Activated T-helper 1 cell treated with anti-CD3 and anti-CD28 coated beads, Interleukin-12 subunit alpha, Interleukin-12 subunit beta, Interleukin-2, Interleukin-4 antibody, amounts not matched to agents 30 ng/mL and 10 ng/mL and 1 ng/mL, durations not matched to agents 14 hours and 24 hours and 36 hours (primary cell): ENCODE measurements around the gene CCDC7. TPM values are rescaled to one million over a fixed set of nuclear protein-coding genes. Genes with fewer than 3 reads are reported as not detected.
"Not testable (repeated sequence)": the region's sequence is repeated elsewhere in the genome, so short reads cannot be mapped to it uniquely, and the experiment has no call there.

Source experiments
- DNase-seq: peaks from one replicate; pipeline ENCODE4 v3.0.0; 2021; ENCODE audit warnings: low spot score
- H3K27ac Mint-ChIP-seq: one replicate; pipeline ENCODE4 v1.8.0; 2021; ENCODE audit warnings: mild to moderate bottlenecking, mixed read lengths
- H3K27me3 Mint-ChIP-seq: one replicate; pipeline ENCODE4 v1.8.0; 2022; ENCODE audit warnings: mild to moderate bottlenecking, moderate library complexity, mixed read lengths; ENCODE audit not compliant: insufficient read depth
- H3K36me3 Mint-ChIP-seq: one replicate; pipeline ENCODE4 v1.8.0; 2021; ENCODE audit warnings: low read depth, mixed read lengths
- H3K4me1 Mint-ChIP-seq: one replicate; pipeline ENCODE4 v1.8.0; 2021; ENCODE audit warnings: low read depth, mixed read lengths
- H3K4me3 Mint-ChIP-seq: one replicate; pipeline ENCODE4 v1.8.0; 2021; ENCODE audit warnings: mild to moderate bottlenecking, moderate library complexity, mixed read lengths
- H3K9me3 Mint-ChIP-seq: one replicate; pipeline ENCODE4 v1.8.0; 2021; ENCODE audit warnings: mixed read lengths
- intact Hi-C: fragments of 100-400 bp; cut with micrococcal nuclease; formaldehyde crosslinking; loops from one replicate; pipeline ENCODE4 v1.15.1; 2024
- total RNA-seq: library from RNA; stranded (reverse); gene quantifications from 2 replicates; pipeline ENCODE4 v1.2.3, GENCODE V29; 2022

The CCDC7 gene
- total RNA-seq, 1 donor from 2014 or later, result 9.0 TPM

GRCh38 chr10:32538256-32538655, 92.3 kb downstream of the CCDC7 start:
- Mint-ChIP-seq H3K27ac (no peak overlapping the region), H3K36me3 (peaks cover 3% of the 10 kb centered on the region), H3K4me1 (no peaks in the 10 kb centered on the region), H3K9me3 (peaks cover 21% of the 10 kb centered on the region), H3K27me3 (peaks cover 3% of the 10 kb centered on the region), H3K4me3 (no peak overlapping the region)
- no peak for DNase-seq
- intact Hi-C loops, result no loop called here

- Mint-ChIP-seq H3K27me3 (peaks cover 3% of the 10 kb centered on the region), H3K4me3 (no peak overlapping the region), H3K27ac (no peak overlapping the region), H3K36me3 (peaks cover 3% of the 10 kb centered on the region), H3K9me3 (peaks cover 4% of the 10 kb centered on the region), H3K4me1 (no peaks in the 10 kb centered on the region)
- intact Hi-C loops, result no loop called here
- no peak for DNase-seq
Observed at GRCh38 chr10:32540691-32541470, 94.9 kb downstream of the CCDC7 start.

GRCh38 chr10:32548208-32548607, 102.3 kb downstream of the CCDC7 start:
- Mint-ChIP-seq H3K36me3 (no peaks in the 10 kb centered on the region), H3K27ac (no peak overlapping the region), H3K4me1 (no peaks in the 10 kb centered on the region), H3K9me3 (no peaks in the 10 kb centered on the region), H3K27me3 (no peaks in the 10 kb centered on the region), H3K4me3 (no peak overlapping the region)
- intact Hi-C loops, result no loop called here
- DNase-seq, result no peak

GRCh38 chr10:32556783-32557395, 110.9 kb downstream of the CCDC7 start:
- intact Hi-C loops, result no loop called here

GRCh38 chr10:32562695-32563094, 116.8 kb downstream of the CCDC7 start:
- H3K27me3 Mint-ChIP-seq, intact Hi-C loops, H3K4me3 Mint-ChIP-seq, H3K27ac Mint-ChIP-seq, DNase-seq, H3K4me1 Mint-ChIP-seq, H3K36me3 Mint-ChIP-seq, H3K9me3 Mint-ChIP-seq: not testable (repeated sequence)

More at GRCh38 chr10:32556783-32557395, 110.9 kb downstream of the CCDC7 start:
- no peaks in the 10 kb centered on the region for H3K36me3 Mint-ChIP-seq
- H3K27me3 Mint-ChIP-seq, result no peaks in the 10 kb centered on the region
- DNase-seq, result no peak
- no peaks in the 10 kb centered on the region for H3K4me1 Mint-ChIP-seq
- no peak overlapping the region for H3K27ac Mint-ChIP-seq
- H3K4me3 Mint-ChIP-seq, result no peak overlapping the region
- H3K9me3 Mint-ChIP-seq, result no peaks in the 10 kb centered on the region

- DNase-seq, result no peak
- H3K4me3 Mint-ChIP-seq, result no peak overlapping the region
- H3K4me1 Mint-ChIP-seq, result no peaks in the 10 kb centered on the region
- intact Hi-C loops, result no loop called here
- H3K9me3 Mint-ChIP-seq, result no peaks in the 10 kb centered on the region
- no peak overlapping the region for H3K27ac Mint-ChIP-seq
- no peaks in the 10 kb centered on the region for H3K36me3 Mint-ChIP-seq
- H3K27me3 Mint-ChIP-seq, result no peaks in the 10 kb centered on the region
Observed at GRCh38 chr10:32577448-32577847, 131.5 kb downstream of the CCDC7 start.

- Mint-ChIP-seq H3K9me3 (no peaks in the 10 kb centered on the region), H3K27ac (no peak overlapping the region), H3K27me3 (no peaks in the 10 kb centered on the region), H3K4me3 (no peak overlapping the region), H3K36me3 (no peaks in the 10 kb centered on the region), H3K4me1 (no peaks in the 10 kb centered on the region)
- intact Hi-C loops, result no loop called here
- DNase-seq, result no peak
Observed at GRCh38 chr10:32582946-32583345, 137.0 kb downstream of the CCDC7 start.

- H3K27ac Mint-ChIP-seq, intact Hi-C loops, DNase-seq, H3K4me1 Mint-ChIP-seq, H3K27me3 Mint-ChIP-seq, H3K4me3 Mint-ChIP-seq, H3K36me3 Mint-ChIP-seq: not testable (repeated sequence)
- H3K9me3 Mint-ChIP-seq, result peaks cover 35% of the 10 kb centered on the region
Observed at GRCh38 chr10:32598022-32598421, 152.1 kb downstream of the CCDC7 start.

- intact Hi-C loops, result no loop called here
- H3K4me3 Mint-ChIP-seq, result no peak overlapping the region
- H3K9me3 Mint-ChIP-seq, result peaks cover 34% of the 10 kb centered on the region
- H3K4me1 Mint-ChIP-seq, result no peaks in the 10 kb centered on the region
- no peaks in the 10 kb centered on the region for H3K27me3 Mint-ChIP-seq
- no peak for DNase-seq
- H3K36me3 Mint-ChIP-seq, result no peaks in the 10 kb centered on the region
- H3K27ac Mint-ChIP-seq, result no peak overlapping the region
Observed at GRCh38 chr10:32600317-32600716, 154.4 kb downstream of the CCDC7 start.

- H3K36me3 Mint-ChIP-seq, H3K27ac Mint-ChIP-seq, H3K4me3 Mint-ChIP-seq, H3K4me1 Mint-ChIP-seq, intact Hi-C loops, DNase-seq, H3K27me3 Mint-ChIP-seq: not testable (repeated sequence)
- peaks cover 22% of the 10 kb centered on the region for H3K9me3 Mint-ChIP-seq
Observed at GRCh38 chr10:32601562-32601961, 155.6 kb downstream of the CCDC7 start.

GRCh38 chr10:32605787-32606186, 159.8 kb downstream of the CCDC7 start:
- peaks cover 10% of the 10 kb centered on the region for H3K9me3 Mint-ChIP-seq
- intact Hi-C loops, result no loop called here
- H3K36me3 Mint-ChIP-seq, result no peaks in the 10 kb centered on the region
- no peaks in the 10 kb centered on the region for H3K27me3 Mint-ChIP-seq
- no peak overlapping the region for H3K4me3 Mint-ChIP-seq
- no peak overlapping the region for H3K27ac Mint-ChIP-seq
- H3K4me1 Mint-ChIP-seq, result no peaks in the 10 kb centered on the region
- no peak for DNase-seq

GRCh38 chr10:32610543-32610942, 164.6 kb downstream of the CCDC7 start:
- intact Hi-C loops, DNase-seq, H3K4me1 Mint-ChIP-seq, H3K27ac Mint-ChIP-seq, H3K27me3 Mint-ChIP-seq, H3K4me3 Mint-ChIP-seq, H3K36me3 Mint-ChIP-seq: not testable (repeated sequence)
- H3K9me3 Mint-ChIP-seq, result peaks cover 42% of the 10 kb centered on the region

GRCh38 chr10:32616438-32616837, 170.5 kb downstream of the CCDC7 start:
- DNase-seq, result no peak
- intact Hi-C loops, result no loop called here
- H3K36me3 Mint-ChIP-seq, result no peaks in the 10 kb centered on the region
- no peak overlapping the region for H3K4me3 Mint-ChIP-seq
- no peaks in the 10 kb centered on the region for H3K27me3 Mint-ChIP-seq
- no peak overlapping the region for H3K27ac Mint-ChIP-seq
- H3K9me3 Mint-ChIP-seq, result peaks cover 43% of the 10 kb centered on the region
- H3K4me1 Mint-ChIP-seq, result no peaks in the 10 kb centered on the region
